ENCODE results near the gene IL32.

IL32 gene

GRCh38 chr16:3092501-3092941 lies 27.1 kb downstream of the IL32 start:
- Mint-ChIP-seq H3K9me3 (no peaks in the 10 kb centered on the region), H3K27ac (no peak overlapping the region), H3K4me1 (peaks cover 9% of the 10 kb centered on the region)

DNA sequence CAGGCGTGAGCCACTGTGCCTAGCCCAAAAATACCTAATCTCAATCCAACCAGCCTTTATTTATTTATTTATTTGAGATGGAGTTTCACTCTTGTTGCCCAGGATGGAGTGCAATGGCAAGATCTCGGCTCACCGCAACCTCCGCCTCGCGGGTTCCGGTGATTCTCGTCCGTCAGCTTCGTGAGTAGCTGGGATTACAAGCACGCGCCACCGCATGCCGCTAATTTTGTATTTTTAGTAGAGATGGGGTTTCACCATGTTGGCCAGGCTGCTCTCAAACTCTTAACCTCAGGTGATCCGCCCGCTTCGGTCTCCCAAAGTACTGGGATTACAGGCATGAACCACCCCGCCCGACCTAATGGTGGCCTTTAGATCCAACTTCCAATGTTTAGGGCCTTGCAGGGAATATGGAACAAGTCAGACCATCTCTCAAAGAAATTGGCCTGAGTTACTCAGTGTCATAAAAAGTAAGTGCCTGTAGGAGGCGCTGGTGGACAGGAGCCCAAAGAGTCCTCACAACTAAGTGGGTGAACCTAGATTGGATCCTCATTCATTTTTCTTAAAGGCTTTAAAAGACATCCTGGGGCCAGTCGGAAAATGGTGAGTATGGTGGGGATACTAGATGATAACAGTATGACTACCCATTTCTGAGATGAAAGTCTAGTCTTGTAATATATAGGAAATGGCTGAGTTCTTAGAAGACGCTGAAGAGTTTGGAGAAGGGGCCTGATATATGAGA lies 29.0 kb downstream of the IL32 start:
- no peaks in the 10 kb centered on the region for H3K36me3 Mint-ChIP-seq
- H3K9me3 Mint-ChIP-seq: no peaks in the 10 kb centered on the region
- DNase-seq (ENCODE audit: low spot score in 2 of 2) (peak; percentile 31 to 47), ATAC-seq (ENCODE audit: low read depth) (no peak)
- H3K4me1 Mint-ChIP-seq: peaks cover 2% of the 10 kb centered on the region
- H3K27me3 Mint-ChIP-seq: no peaks in the 10 kb centered on the region
- H3K27ac Mint-ChIP-seq: no peak overlapping the region
- no peak overlapping the region for H3K4me3 Mint-ChIP-seq

More at GRCh38 chr16:3092501-3092941, 27.1 kb downstream of the IL32 start:
- no peak for DNase-seq (ENCODE audit: low spot score in 2 of 2)
- Mint-ChIP-seq H3K36me3 (no peaks in the 10 kb centered on the region), H3K4me3 (no peak overlapping the region), H3K27me3 (peaks cover 6% of the 10 kb centered on the region)
- ATAC-seq (ENCODE audit: low read depth): no peak

DNA sequence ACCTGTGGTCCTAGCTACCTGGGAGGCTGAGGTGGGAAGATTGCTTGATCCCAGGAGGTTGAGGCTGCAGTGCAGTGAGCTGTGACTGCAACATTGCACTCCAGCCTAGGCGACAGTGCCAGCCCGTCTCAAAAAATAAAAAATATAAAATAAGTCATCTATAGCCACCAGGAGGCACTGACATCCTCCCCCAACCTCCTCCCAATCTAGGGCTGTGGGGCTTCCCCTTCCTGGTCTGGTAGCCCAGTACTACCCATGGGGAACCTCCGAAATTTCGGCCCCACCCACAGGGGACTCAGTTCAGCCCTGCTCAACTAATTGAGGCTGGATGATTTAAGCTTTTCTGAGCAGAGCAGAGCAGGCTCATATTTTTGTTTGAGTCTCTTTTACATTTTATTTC lies 30.4 kb downstream of the IL32 start:
- no peaks in the 10 kb centered on the region for H3K36me3 Mint-ChIP-seq
- H3K4me3 Mint-ChIP-seq: no peak overlapping the region
- H3K9me3 Mint-ChIP-seq: no peaks in the 10 kb centered on the region
- ATAC-seq (ENCODE audit: low read depth): peak; percentile 83
- DNase-seq (ENCODE audit: low spot score in 2 of 2): peak; percentile 44 to 70
- H3K27me3 Mint-ChIP-seq: no peaks in the 10 kb centered on the region
- peaks cover 9% of the 10 kb centered on the region for H3K4me1 Mint-ChIP-seq
- no peak overlapping the region for H3K27ac Mint-ChIP-seq

DNA sequence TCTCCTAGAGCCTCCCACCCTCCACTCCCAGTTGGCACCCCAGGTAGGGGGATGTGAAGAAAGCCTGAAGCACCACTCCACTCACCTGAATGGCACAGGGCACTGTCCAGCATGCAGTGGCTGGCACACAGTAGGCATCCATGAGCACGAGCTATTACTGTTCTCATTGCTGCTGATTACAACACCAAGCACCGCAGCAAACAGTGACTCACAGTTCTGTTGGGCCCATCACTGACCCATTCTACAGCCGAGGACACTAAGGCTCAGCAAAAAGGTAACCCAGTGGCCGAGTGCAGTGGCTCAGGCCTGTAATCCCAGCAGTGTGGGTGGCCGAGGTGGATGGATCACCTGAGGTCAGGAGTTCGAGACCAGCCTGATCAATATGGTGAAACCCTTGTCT lies 30.9 kb downstream of the IL32 start:
- no peak overlapping the region for H3K27ac Mint-ChIP-seq
- no peaks in the 10 kb centered on the region for H3K9me3 Mint-ChIP-seq
- no peaks in the 10 kb centered on the region for H3K36me3 Mint-ChIP-seq
- DNase-seq (ENCODE audit: low spot score in 2 of 2) (no peak), ATAC-seq (ENCODE audit: low read depth) (no peak)
- H3K4me3 Mint-ChIP-seq: no peak overlapping the region
- peaks cover 11% of the 10 kb centered on the region for H3K4me1 Mint-ChIP-seq
- H3K27me3 Mint-ChIP-seq: no peaks in the 10 kb centered on the region

DNA sequence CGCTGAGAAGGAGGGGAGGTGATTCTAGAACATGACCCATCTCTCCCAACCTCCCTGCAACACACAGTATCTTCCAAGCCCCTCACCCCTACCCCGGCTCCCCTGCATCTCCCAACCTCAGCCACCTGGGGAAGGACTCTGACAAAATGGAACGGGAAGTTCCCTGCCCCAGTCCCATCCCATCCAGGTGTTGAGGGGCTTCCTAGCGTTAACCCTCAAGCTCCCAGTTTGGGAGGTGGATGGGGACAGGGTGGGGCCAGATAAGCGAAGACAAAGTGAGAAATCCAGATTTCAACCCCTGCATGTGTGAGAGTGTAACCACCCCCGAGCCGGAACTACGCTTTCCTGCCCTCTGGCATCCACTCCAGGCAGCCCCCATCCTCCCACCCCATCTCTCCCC lies 31.8 kb downstream of the IL32 start:
- Mint-ChIP-seq H3K4me1 (peaks cover 16% of the 10 kb centered on the region), H3K27me3 (no peaks in the 10 kb centered on the region), H3K36me3 (no peaks in the 10 kb centered on the region), H3K4me3 (no peak overlapping the region), H3K9me3 (no peaks in the 10 kb centered on the region), H3K27ac (no peak overlapping the region)
- no peak for DNase-seq (ENCODE audit: low spot score in 2 of 2)
- ATAC-seq (ENCODE audit: low read depth): no peak

DNA sequence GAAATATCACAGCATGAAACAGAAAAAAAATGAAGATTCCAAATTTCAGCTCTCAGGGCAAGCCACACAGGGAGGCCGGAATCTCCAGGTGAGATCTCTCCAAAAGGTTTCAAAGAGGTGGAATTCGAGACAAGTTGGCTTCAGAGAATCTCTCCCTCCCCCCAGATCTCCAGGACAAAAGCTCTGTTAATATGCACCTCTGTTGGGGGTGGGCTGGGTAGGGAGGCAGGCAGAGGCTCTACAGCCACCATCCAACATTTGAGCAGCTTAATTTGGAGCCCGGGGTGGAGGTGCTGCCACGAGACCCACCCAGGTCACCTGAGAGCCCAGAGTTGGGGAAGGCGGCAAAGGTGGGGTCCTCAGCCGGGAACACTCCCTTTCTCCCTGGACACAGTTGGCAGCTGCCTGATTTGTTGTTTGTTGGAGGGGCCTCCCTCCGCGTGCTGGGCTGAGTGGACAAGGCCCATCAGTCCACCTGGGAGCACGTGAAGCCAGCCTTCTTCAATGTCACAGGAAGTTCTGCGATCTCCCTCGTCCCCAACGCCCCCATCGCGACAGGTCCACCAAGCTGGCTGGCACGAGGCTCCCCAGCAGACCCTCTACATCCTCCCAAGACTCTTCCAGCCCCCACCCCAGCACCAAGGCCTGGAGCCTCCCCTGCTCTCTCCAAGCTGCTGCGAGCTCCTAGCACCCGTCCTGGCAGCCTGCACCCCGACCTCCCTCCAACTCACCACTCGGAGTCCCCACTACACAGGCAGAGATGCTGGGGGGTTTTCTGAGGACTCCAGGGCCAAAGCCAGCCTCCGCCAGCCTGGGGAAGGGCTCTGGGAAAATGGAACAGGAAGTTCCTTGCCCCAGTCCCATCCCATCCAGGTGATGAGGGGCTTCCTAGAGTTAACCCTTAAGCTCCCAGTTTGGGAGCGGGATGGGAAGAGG lies 33.3 kb downstream of the IL32 start, which contains the start of gene ZSCAN10:
ZSCAN10 (minus strand) TSS at position 836 of the 936 bp plus-strand sequence. CDS start 6,357 bp downstream, outside the sequence.
- Mint-ChIP-seq H3K36me3 (no peaks in the 10 kb centered on the region), H3K9me3 (no peaks in the 10 kb centered on the region), H3K27ac (no peak within 1 kb of the TSS), H3K4me1 (peaks cover 16% of the 10 kb centered on the region), H3K4me3 (peak within 1 kb of the TSS; percentile 85), H3K27me3 (no peaks in the 10 kb centered on the region)
- ATAC-seq (ENCODE audit: low read depth) (no peak), DNase-seq (ENCODE audit: low spot score in 2 of 2) (no peak)

GRCh38 chr16:3099395-3099731 lies 33.9 kb downstream of the IL32 start:
- Mint-ChIP-seq H3K36me3 (no peaks in the 10 kb centered on the region), H3K4me3 (no peak overlapping the region)

GRCh38 chr16:3099732-3100499 lies 34.5 kb downstream of the IL32 start:
- no peaks in the 10 kb centered on the region for H3K27me3 Mint-ChIP-seq
- H3K9me3 Mint-ChIP-seq: no peaks in the 10 kb centered on the region
- H3K27ac Mint-ChIP-seq: no peak overlapping the region
- H3K4me1 Mint-ChIP-seq: peaks cover 14% of the 10 kb centered on the region
- peak; percentile 85 for ATAC-seq (ENCODE audit: low read depth)
- H3K4me3 Mint-ChIP-seq: peak overlapping the region; percentile 85
- no peaks in the 10 kb centered on the region for H3K36me3 Mint-ChIP-seq
- peak; percentile 61 to 67 for DNase-seq (ENCODE audit: low spot score in 2 of 2)

More at GRCh38 chr16:3099395-3099731, 33.9 kb downstream of the IL32 start:
- DNase-seq (ENCODE audit: low spot score in 2 of 2) (no peak), ATAC-seq (ENCODE audit: low read depth) (no peak)
- Mint-ChIP-seq H3K9me3 (no peaks in the 10 kb centered on the region), H3K4me1 (peaks cover 16% of the 10 kb centered on the region), H3K27me3 (no peaks in the 10 kb centered on the region), H3K27ac (no peak overlapping the region)

DNA sequence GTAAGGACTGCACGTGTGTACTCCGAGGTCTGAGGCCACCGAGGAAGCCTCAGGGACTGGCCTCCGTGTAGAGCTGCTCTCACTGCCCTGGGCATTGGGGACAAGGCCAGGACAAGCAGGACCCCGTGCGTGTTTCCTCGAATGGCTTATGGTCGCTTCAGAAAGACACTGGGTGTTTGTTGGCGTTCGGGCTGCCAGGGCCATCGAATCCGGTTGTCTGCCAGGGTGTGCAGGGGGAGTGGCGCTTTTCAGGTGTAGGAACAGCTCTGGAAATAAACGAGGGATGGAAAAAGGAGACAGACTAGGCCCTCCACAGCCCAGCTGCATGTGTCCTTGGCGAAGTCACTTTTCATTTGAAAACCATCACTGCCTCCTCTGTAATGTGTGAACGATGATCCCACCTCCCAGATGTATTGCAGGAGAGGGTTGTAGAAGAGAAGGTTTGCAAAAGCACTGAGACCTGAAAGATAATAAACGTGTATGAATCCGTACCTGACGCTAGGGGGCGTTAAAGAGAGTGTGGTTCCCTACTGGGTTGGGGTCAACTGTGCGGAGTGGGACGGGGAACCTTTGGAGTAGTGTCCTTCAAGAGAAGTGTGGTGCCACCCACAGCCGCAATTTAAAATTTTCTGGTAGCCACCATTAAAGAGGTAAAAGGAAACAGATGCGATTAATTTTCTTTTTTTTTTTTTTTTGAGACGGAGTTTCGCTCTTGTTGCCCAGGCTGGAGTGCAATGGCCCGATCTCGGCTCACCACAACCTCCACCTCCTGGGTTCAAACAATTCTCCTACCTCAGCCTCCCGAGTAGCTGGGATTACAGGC lies 35.8 kb downstream of the IL32 start:
- H3K27ac Mint-ChIP-seq: no peak overlapping the region
- no peaks in the 10 kb centered on the region for H3K9me3 Mint-ChIP-seq
- H3K36me3 Mint-ChIP-seq: no peaks in the 10 kb centered on the region
- no peak for DNase-seq (ENCODE audit: low spot score in 2 of 2)
- no peaks in the 10 kb centered on the region for H3K27me3 Mint-ChIP-seq
- H3K4me3 Mint-ChIP-seq: peak overlapping the region; percentile 7
- ATAC-seq (ENCODE audit: low read depth): no peak
- peaks cover 14% of the 10 kb centered on the region for H3K4me1 Mint-ChIP-seq

- DNase-seq (ENCODE audit: low spot score in 2 of 2): no peak
- Mint-ChIP-seq H3K4me3 (no peak overlapping the region), H3K36me3 (no peaks in the 10 kb centered on the region), H3K9me3 (no peaks in the 10 kb centered on the region), H3K27me3 (no peaks in the 10 kb centered on the region), H3K4me1 (peaks cover 16% of the 10 kb centered on the region), H3K27ac (no peak overlapping the region)
- no peak for ATAC-seq (ENCODE audit: low read depth)
These were observed 36.5 kb downstream of the IL32 start for GRCh38 chr16:3101841-3102470.

GRCh38 chr16:3106205-3106928 lies 40.9 kb downstream of the IL32 start:
- Mint-ChIP-seq H3K4me1 (peaks cover 9% of the 10 kb centered on the region), H3K27ac (peak overlapping the region; percentile 75), H3K4me3 (peak overlapping the region; percentile 84), H3K9me3 (no peaks in the 10 kb centered on the region), H3K36me3 (no peaks in the 10 kb centered on the region), H3K27me3 (peaks cover 1% of the 10 kb centered on the region)
- ATAC-seq (ENCODE audit: low read depth): peak; percentile 92
- peak; percentile 92 to 93 for DNase-seq (ENCODE audit: low spot score in 2 of 2)

GRCh38 chr16:3112058-3112880 lies 46.8 kb downstream of the IL32 start, which contains the start of gene ZNF205:
ZNF205 (plus strand) TSS chr16:3112586; CDS start chr16:3113431, 845 bp downstream.
- peaks cover 18% of the 10 kb centered on the region for H3K27me3 Mint-ChIP-seq
- H3K27ac Mint-ChIP-seq: no peak within 1 kb of the TSS
- DNase-seq (ENCODE audit: low spot score in 2 of 2) (no peak), ATAC-seq (ENCODE audit: low read depth) (no peak)
- H3K4me3 Mint-ChIP-seq: no peak within 1 kb of the TSS
- no peaks in the 10 kb centered on the region for H3K9me3 Mint-ChIP-seq
- peaks cover 1% of the 10 kb centered on the region for H3K4me1 Mint-ChIP-seq
- H3K36me3 Mint-ChIP-seq: peaks cover 4% of the 10 kb centered on the region
